NCI-H128 (cell line): Measurements from ENCODE around the gene CDK9.
A peak's percentile ranks its signal among the peaks of the same experiment; 100 is the strongest.
"Not testable (repeated sequence)": the region's sequence is repeated elsewhere in the genome, so short reads cannot be mapped to it uniquely, and the experiment has no call there.

Experiments used
- DNase-seq: peaks from one replicate; lab custom pipeline; 2025; ENCODE audit not compliant: unreplicated experiment; lab: John Stamatoyannopoulos, UW

Gene CDK9

DNA sequence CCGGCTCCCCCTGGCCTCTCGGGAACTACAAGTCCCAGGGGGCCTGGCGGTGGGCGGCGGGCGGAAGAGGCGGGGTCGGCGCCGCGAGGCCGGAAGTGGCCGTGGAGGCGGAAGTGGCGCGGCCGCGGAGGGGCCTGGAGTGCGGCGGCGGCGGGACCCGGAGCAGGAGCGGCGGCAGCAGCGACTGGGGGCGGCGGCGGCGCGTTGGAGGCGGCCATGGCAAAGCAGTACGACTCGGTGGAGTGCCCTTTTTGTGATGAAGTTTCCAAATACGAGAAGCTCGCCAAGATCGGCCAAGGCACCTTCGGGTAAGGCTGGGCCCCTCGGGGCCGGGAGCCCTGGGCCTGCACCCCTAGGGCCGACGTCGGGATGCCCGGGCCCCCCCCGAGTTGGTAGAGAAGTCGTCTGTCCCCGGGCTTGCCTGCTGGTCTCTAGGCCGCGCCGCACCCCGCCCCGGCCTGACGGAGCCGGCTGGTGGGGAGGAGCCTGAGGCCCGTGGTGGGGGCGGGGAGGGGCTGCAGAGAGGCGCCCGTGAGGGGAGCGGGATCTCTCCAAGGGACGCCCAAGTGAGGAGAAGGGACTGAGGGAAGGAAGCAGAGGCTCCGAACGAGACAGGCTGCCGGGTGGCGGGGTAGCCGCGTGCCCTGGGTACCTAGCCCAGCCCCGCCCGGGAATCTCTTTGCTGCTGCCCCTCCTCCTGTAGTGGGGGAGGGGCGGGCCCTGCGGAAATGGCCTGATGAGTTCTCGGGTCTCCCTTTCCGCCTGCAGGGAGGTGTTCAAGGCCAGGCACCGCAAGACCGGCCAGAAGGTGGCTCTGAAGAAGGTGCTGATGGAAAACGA lies at the start of gene CDK9:
Gene CDK9 (plus strand): TSS at position 102 of the 840 bp plus-strand sequence. CDS start 115 bp downstream, at position 217.
- peak; percentile 82 for DNase-seq

GRCh38 chr9:127738666-127739065 lies 47.2 kb upstream of the CDK9 start:
- DNase-seq = no peak

- no peak for DNase-seq
Measured at GRCh38 chr9:127739614-127740330, 46.1 kb upstream of the CDK9 start.

DNA sequence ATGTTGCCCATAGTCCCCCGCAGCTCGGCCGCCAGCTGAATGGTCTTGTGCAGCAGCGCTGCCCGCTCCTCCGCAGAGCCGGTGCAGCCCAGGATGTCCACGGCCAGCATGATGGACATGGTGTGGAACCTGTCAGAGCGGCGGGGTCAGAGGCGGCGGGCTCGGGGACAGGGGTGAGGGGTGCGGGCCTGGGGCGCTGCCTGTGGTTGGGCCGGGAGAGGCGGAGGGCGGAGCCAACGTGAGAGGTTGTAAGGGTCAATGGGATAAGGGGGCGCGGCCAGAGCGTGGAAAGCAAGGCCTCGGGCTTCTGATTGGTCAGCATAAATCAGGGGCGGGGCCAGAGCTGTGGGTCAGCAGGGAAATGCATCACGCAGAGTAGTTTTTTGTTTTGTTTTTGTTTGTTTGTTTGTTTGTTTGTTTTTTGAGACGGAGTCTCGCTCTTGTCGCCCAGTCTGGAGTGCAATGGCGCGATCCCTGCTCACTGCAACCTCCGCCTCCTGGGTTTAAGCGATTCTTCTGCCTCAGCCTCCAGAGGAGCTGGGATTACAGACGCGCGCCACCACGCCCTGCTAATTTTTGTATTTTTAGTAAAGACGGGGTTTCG lies 43.9 kb upstream of the CDK9 start:
- DNase-seq = no peak

GRCh38 chr9:127742435-127743088 lies 43.3 kb upstream of the CDK9 start:
- DNase-seq = peak; percentile 70

GRCh38 chr9:127744398-127745110 lies 41.3 kb upstream of the CDK9 start:
- no peak for DNase-seq

DNA sequence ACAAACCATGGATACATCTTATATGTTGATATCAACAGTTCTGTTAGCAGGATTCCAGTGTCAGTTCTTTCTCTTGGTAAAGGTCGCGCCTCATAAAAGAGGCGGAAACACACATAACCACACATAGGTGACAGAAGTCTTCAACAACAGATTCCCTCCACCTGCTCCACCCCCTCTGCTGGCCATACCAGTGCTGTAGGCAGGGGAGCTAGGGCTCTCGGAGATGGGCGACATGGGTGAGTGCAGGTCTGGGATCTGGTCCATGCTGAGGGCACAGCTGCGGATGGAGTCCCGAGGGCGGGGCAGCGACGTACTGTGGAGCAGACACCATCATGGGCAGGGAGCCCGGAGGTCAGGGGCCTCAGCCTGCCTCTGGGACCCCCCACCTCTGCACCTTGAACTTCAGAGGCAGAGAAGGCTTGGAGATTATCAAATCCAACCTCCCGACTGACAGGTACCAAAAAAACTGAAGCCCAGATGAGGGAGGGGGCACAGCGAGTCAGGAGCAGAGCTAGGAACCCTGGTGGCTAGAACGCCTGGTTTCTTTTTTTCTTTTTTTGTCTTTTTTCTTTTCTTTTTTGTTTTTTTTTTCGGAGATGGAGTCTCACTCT lies 38.8 kb upstream of the CDK9 start:
- DNase-seq = no peak

DNA sequence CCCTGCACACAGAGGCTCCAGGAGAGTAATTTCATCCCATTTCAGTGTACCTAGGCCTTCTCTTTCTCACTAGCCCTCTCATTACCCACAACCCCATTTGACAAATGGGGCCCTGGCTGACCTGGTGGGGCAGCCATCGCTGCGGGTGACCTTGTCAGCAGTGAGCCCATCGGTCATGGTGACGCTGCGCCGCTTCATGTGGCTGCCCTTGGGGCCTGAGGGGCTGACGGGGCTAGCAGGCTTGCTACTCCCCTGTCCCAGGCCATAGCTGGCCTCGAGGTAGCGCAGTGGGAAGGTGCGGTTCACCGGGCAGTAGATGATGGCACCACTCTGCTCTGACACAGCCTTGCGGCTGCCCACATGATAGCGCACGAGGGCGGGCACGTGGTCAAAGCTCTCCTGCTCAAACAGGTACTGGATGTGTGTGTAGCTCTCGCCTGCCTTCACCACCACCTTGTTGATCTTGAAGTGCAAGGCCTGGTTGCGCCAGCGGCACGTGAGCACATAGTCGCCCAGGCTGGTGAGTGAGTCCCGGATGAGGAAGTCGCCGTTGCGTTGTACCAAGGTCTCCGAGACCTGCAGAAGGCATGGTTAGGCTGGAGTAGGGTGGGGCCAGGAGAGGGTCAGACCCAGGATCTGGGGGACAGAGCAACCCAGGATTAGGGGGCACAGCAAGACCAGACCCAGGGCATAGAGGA lies 36.6 kb upstream of the CDK9 start:
- DNase-seq = no peak

- DNase-seq = no peak
Measured at GRCh38 chr9:127751269-127752054, 34.4 kb upstream of the CDK9 start.

DNA sequence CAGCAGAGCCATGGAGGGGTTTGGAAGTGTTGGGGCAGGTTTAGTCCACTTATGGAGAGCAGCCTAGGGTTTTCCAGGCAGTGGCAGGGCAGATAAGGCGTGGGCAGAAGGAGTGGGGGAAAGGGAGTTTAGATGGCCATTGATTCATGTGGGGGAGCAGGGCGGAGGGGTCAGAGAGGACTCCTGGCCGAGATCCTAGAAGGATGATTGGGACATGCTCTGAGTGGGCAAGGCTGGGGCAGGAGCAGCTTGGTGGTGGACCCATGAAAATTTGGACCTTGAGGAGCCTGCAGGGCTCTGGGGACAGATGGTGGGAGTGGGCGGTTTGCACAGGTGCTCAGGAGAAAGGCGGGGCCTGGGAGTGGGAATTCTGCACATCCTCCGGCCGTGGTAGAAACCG lies 32.7 kb upstream of the CDK9 start:
- no peak for DNase-seq

DNA sequence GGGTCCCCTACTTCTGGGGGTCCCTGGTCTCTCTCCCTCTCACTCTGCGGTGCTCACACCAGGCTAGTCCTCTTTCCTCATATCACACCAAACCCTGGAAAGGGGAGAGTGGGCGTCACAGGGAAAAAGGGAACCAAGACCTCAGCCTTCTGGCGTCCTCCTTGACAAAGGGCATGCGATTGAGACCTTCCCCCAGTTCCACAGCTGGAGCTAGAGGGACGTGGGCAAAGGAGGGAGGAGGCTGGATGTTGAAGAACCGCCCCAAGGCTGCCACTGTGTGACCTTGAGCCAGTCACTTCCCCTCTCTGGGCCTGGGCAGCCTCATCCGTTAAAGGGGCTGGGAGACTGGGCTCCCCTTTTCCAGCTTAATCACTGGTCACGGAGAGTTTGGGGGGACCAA lies 32.2 kb upstream of the CDK9 start:
- no peak for DNase-seq

DNA sequence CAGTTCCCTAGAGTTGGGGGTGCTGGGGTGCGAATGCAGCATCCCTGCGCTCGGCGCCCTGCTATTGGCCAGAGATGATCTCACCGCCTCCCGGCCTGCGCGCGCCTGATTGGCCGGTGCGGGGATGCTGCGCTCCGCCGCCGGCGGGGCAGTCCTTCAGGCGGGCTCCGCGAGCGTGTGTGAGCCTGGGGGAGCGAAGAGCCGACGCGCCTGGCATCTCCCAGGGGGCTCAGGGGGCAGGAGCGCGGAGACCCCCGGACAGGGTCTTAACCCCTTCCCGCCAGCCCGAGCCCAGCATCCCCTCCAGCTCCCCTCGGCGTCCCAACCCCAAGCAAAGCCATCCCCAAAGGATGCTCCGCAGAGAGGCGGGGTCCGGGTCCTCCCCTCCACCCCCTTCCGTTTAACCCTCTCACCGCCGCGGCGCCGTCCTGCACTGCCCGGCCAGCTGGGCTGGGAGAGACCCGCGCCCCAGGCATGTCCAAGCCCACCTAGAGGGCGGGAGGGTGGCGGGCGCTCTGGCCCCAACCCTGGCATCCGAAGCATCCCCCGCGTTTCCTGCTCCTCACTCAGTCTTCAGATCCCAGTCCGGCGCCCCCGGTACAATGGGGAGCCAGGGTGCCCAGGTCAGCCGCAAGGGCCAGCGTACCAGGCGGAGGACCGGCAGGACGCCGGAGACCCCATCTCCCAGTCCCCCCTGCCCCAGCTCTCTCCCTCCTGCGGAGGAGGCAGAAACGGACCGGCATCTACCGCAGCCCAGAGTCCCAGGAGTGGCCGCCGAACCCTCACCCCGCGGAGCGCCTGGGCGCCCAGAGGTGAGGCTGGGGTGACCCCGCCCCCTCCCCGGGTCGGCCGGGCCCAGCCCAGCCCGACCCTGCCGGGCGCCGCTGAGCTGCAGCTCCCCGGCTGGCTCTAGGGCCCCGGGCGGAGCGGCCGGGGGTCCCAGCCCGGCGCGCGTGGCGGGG lies 31.5 kb upstream of the CDK9 start:
- peak; percentile 9 for DNase-seq

- no peak for DNase-seq
Measured at GRCh38 chr9:127755061-127756060, 30.5 kb upstream of the CDK9 start.

- DNase-seq = no peak
Measured at GRCh38 chr9:127756233-127756632, 29.6 kb upstream of the CDK9 start.

DNA sequence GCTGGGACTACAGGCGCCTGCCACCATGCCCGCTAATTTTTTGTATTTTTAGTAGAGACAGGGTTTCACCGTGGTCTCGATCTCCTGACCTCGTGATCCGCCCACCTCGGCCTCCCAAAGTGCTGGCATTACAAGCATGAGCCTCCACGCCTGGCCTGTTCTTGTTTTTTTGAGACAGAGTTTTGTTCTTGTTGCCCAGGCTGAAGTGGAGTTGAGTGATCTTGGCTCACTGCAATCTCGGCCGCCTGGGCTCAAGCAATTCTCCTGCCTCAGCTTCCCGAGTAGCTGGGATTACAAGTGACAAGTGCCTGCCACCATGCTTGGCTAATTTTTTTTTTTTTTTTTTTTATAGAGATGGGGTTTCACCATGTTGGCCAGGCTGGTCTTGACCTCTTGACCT lies 29.1 kb upstream of the CDK9 start:
- not testable (repeated sequence) for DNase-seq

DNA sequence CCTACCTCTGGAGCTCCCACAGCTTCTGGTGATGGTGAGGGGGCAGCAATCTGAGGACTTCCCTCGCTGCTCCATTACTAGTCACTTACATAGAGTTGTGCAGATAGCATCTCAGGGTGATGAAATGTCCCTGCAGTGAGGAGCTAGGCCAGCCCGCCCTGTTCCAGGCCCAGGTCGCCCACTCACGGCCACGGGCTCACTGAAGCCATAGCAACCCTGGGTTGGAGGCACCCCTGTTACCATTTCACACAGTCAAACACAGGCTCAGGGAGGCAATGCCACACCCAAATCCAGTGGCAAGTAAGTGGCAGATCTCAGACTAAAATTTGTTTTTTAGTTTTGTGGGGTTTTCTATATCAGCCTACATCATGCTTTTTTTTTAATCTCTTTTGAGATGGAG lies 27.0 kb upstream of the CDK9 start:
- no peak for DNase-seq

DNA sequence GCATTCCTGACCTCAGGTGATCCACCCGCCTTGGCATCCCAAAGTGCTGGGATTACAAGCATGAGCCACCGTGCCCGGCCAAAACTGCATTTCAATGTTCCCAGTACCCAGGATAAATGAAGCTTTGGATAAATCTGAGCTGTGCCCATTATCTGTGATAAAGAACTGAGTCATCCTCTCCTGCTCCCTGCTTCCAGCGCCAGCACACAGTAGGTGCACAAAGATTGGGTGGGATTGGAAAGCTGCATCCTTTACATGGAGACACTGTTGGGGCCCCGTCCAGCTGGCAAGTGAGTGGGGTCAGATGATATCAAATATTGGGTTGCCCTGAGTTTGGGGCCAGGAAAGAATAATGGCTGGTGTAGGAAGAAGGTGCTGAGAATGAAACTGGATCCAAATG lies 24.8 kb upstream of the CDK9 start:
- DNase-seq = no peak
